Coronary artery (tissue), 2 donors: Measurements from ENCODE around the gene CYBC1.

Experiments
- DNase-seq: peaks from one replicate; pipeline ENCODE4 v3.0.0-alpha.2; 2017; ENCODE audit warnings: low spot score
- H3K27ac ChIP-seq, 2 donors: fragments of 200-600 bp; sonication (generic); one replicate each; pipeline ENCODE4 v1.5.1; 2016 to 2019
- H3K4me3 ChIP-seq: fragments of 200-600 bp; sonication (generic); 2 replicates; pipeline ENCODE4 v1.5.1; 2016; ENCODE audit warnings: mild to moderate bottlenecking, moderate library complexity
- TF ChIP-seq, protein P1 (sequence below): fragments of 200-600 bp; sonication (generic); IDR thresholded peaks from one replicate; pipeline ENCODE4 v1.5.1; 2019; ENCODE audit warnings: antibody characterized with exemption

The CYBC1 gene

DNA sequence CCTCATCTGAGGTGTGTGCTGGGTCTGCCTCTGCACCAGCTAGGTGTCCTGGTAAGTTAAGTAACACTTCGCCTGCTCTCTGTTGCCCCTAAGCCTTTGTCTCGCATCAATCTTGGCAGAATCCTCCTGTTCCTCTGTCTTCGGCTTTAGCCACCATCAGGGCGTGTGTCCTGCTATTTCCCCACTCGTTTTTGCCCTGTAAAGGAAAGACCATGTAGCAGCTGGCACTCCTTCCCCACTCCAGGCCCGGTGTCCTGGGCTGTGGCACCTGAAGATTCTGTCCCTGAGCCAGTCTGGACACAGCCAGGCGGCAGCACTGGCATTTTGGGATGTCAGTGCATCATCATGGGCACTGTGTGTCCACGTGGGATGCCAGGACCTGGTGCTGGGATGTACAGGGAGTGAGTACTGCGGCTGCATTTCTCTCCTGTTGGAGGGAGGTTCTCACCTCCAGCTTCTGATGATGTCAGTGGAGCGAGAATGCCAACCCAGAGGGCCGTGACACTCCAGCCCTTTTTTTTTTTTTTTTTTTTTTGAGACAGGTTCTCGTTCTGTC is 42.8 kb upstream of the CYBC1 start:
- Histone ChIP-seq H3K4me3 (no peak overlapping the region), H3K27ac (peak overlapping the region in 1 of 2 donors; percentile 23)
- TF ChIP-seq, protein P1, sequence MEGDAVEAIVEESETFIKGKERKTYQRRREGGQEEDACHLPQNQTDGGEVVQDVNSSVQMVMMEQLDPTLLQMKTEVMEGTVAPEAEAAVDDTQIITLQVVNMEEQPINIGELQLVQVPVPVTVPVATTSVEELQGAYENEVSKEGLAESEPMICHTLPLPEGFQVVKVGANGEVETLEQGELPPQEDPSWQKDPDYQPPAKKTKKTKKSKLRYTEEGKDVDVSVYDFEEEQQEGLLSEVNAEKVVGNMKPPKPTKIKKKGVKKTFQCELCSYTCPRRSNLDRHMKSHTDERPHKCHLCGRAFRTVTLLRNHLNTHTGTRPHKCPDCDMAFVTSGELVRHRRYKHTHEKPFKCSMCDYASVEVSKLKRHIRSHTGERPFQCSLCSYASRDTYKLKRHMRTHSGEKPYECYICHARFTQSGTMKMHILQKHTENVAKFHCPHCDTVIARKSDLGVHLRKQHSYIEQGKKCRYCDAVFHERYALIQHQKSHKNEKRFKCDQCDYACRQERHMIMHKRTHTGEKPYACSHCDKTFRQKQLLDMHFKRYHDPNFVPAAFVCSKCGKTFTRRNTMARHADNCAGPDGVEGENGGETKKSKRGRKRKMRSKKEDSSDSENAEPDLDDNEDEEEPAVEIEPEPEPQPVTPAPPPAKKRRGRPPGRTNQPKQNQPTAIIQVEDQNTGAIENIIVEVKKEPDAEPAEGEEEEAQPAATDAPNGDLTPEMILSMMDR, result no peak
- DNase-seq, result no peak

DNA sequence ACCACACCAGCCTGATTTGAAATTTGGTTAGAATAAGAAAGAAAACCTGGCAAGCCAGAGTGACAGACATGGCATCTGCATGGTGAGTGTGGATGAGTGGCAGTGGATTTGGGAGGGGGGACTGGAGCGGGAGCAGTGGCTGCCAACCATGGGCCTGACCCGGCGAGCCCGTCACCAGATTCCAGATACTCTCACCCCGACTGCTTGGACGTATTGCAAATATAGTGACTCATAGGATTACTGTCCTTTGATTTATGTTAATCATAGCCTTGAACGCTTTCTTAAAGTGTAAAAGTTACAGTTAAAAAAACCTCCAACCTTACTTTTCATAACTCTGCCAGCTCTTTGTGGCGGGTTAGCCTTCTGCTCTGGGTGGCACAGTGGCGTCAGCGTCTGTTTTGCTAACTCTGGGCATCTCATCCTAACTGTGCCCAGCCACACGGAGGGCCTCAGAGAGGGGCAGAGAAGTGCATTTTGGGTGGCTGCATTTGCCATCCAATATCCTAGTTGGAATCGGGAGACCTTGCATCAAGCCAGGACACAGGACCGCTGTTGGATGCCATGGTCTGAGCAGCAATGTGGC is 42.2 kb upstream of the CYBC1 start:
- DNase-seq, result no peak
- TF ChIP-seq, protein P1, result no peak
- no peak overlapping the region for H3K4me3 ChIP-seq
- H3K27ac ChIP-seq, result peak overlapping the region in 1 of 2 donors; percentile 23

DNA sequence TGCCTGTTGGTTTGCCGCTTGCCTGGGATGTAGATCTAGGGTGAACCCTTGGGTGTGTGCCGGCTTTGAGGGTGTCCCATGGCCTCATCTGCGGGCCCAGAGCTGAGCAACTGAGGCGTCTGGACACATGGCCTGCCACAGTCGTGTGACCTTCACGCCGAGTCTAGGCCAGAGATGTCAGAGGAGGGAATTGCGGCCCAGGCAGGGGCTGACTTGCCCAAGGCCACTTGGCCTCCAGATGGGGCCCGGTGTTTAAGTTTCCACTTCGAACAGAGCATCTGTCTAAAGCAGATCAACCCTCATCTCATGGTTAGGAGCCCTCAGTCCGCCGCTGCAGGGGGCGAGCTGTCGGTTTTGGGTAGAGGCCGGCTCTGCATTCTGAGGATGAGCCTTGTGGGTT is 41.0 kb upstream of the CYBC1 start:
- Histone ChIP-seq H3K27ac (no peak overlapping the region), H3K4me3 (no peak overlapping the region)
- TF ChIP-seq, protein P1, result no peak
- DNase-seq, result no peak

DNA sequence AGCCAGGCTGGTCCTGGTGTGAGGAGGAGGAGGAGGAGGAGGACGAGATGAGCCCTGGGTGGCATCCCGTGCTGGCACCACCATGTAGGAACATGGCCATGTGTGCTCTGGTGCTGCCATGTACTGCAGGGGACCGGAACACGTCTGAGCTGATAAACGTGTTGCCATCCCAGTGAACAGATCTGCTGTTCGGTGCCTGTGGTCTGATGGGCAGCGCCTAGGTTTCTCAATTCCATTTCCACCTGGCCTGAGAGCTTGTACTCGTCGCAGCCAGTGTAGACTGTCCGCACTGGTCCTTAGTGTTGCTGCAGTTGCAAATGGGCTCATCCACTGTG is 40.6 kb upstream of the CYBC1 start:
- H3K4me3 ChIP-seq, result no peak overlapping the region
- no peak for DNase-seq
- TF ChIP-seq, protein P1, result no peak
- peak overlapping the region in 1 of 2 donors; percentile 97 for H3K27ac ChIP-seq

DNA sequence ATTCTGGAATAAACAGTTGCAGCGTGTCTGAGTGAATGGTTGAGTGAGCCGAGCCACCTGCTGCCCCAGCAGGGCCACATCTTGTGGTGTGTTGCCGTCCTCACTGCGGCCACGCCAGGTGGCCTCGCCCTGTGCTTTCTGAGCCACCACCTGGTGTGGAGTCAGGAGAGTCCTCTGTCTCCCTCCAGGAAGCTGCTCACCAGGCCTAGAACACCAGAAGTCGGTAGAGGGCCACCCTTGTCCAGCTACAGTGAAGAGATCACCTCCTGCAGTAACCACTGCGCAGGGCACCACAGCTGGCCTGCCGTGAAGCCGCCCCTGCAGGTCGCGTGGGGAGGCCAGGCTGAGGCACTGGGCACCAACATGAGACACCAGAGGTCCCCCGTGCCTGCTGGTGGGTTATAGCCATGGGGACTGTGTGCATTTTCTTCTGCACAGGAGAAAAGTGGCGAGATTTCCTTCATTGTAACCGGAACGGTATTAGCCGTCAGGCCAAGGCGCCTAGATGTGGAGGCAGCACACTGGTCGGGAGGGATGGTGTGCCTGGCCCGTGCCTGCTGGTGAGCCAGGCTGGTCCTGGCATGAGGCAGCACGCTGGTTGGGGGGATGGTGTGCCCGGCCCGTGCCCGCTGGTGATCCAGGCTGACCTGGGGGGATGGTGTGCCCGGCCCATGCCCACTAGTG is 40.1 kb upstream of the CYBC1 start:
- Histone ChIP-seq H3K27ac (peak overlapping the region in 1 of 2 donors; percentile 97), H3K4me3 (no peak overlapping the region)
- no peak for DNase-seq
- TF ChIP-seq, protein P1, result no peak

DNA sequence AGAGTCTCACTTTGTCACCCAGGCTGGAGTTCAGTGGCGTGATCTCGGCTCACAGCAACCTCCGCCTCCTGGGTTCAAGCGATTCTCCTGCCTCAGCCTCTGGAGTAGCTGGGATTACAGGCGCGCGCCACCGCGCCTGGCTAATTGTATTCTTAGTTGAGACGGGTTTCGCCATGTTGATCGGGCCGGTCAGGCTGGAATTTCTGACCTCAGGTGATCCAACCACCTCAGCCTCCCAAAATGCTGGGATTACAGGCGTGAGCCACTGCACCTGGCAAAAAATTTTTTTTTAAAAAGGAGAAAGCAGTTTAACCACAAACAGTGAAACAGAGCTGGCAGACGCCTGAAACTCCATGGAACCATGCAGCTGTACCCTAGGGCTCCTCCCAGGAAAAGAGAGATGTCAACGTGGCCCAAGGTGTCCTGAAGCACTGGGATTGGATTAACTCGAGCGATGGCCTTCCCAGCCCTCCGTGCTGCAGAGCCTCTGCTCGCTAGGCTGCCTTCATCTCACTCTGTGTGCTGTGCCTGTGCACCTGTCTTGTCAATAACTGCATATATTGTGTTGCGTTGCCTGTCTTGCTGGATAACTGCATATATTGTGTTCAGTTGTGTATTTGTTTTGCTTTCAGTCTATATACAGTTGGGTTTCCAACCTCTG is 39.4 kb upstream of the CYBC1 start:
- TF ChIP-seq, protein P1, result no peak
- no peak for DNase-seq
- Histone ChIP-seq H3K27ac (peak overlapping the region; percentile 92 to 97), H3K4me3 (no peak overlapping the region)
